Mammary epithelial cell (primary cell): ENCODE data around the gene MAPK1IP1L.

Experiments used
- EZH2 ChIP-seq: IDR thresholded peaks from 2 replicates; pipeline ENCODE4 v1.6.1; 2012; ENCODE audit warnings: low read length, inconsistent platforms, borderline replicate concordance
- TF ChIP-seq, protein P1 (sequence below), 2 donors: IDR thresholded peaks in 1 of 2; conservative IDR thresholded peaks in 1 of 2; 2 replicates each; pipeline ENCODE4 v1.5.1; 2011 to 2012; ENCODE audit warnings: inconsistent platforms in 2 of 2, low read length in 2 of 2, mild to moderate bottlenecking in 2 of 2, control low read depth in 1 of 2, low read depth in 1 of 2; ENCODE audit not compliant: insufficient read depth in 1 of 2; ENCODE audit errors: extremely low read depth in 1 of 2

- TF ChIP-seq, protein P1, sequence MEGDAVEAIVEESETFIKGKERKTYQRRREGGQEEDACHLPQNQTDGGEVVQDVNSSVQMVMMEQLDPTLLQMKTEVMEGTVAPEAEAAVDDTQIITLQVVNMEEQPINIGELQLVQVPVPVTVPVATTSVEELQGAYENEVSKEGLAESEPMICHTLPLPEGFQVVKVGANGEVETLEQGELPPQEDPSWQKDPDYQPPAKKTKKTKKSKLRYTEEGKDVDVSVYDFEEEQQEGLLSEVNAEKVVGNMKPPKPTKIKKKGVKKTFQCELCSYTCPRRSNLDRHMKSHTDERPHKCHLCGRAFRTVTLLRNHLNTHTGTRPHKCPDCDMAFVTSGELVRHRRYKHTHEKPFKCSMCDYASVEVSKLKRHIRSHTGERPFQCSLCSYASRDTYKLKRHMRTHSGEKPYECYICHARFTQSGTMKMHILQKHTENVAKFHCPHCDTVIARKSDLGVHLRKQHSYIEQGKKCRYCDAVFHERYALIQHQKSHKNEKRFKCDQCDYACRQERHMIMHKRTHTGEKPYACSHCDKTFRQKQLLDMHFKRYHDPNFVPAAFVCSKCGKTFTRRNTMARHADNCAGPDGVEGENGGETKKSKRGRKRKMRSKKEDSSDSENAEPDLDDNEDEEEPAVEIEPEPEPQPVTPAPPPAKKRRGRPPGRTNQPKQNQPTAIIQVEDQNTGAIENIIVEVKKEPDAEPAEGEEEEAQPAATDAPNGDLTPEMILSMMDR (conservative IDR thresholded peaks at IDR 0.05 in 1 of 2, IDR thresholded peaks at IDR 0.05 in 1 of 2; ENCODE audit: extremely low read depth in 1 of 2, insufficient read depth in 1 of 2, low read depth in 1 of 2, low read length in 2 of 2), result no peak
- TF ChIP-seq EZH2, result no peak
Measured at GRCh38 chr14:55114720-55115119, 63.3 kb downstream of the MAPK1IP1L start.
